Thymus (tissue), 11 donors: Measurements from ENCODE around the gene ASIC2. TPM values are rescaled to one million over a fixed set of nuclear protein-coding genes. Genes with fewer than 3 reads are reported as not detected.

Experiments used
- DNase-seq, 9 donors: peaks; one replicate each; pipeline ENCODE4 v3.0.0-alpha.2; 2013; ENCODE audit warnings: low spot score in 9 of 9, low read depth in 6 of 9, missing footprints in 1 of 9
- H3K27ac ChIP-seq, 2 donors: one replicate each; pipeline ENCODE4 v1.5.1; 2013; ENCODE audit warnings: control low read depth in 1 of 2, low read depth in 1 of 2, low read length in 1 of 2, mild to moderate bottlenecking in 1 of 2, moderate library complexity in 1 of 2
- H3K27me3 ChIP-seq, 2 donors: one replicate each; pipeline ENCODE4 v1.5.1; 2013; ENCODE audit warnings: low read length in 1 of 2; ENCODE audit not compliant: control insufficient read depth in 2 of 2, insufficient read depth in 1 of 2
- H3K36me3 ChIP-seq, 2 donors: one replicate each; pipeline ENCODE4 v1.5.1; 2013; ENCODE audit warnings: low read length in 1 of 2, mild to moderate bottlenecking in 1 of 2, moderate library complexity in 1 of 2; ENCODE audit not compliant: control insufficient read depth in 2 of 2, insufficient read depth in 2 of 2
- H3K4me1 ChIP-seq, 2 donors: one replicate each; pipeline ENCODE4 v1.5.1; 2013; ENCODE audit warnings: low read length in 2 of 2; ENCODE audit not compliant: control insufficient read depth in 2 of 2, insufficient read depth in 2 of 2
- H3K4me3 ChIP-seq, 2 donors: one replicate each; pipeline ENCODE4 v1.5.1; 2013; ENCODE audit warnings: low read length in 2 of 2, control low read depth in 1 of 2, mild to moderate bottlenecking in 1 of 2
- H3K9me3 ChIP-seq, 2 donors: one replicate each; pipeline ENCODE4 v1.5.1; 2013; ENCODE audit warnings: low read length in 1 of 2, mild to moderate bottlenecking in 1 of 2; ENCODE audit not compliant: control insufficient read depth in 2 of 2, insufficient read depth in 1 of 2
- WGBS: extraction: QIAGEN DNeasy Blood & Tissue Kit; methylation state at CpG from one replicate; pipeline ENCODE4 v1.1.7; 2013; 5-methylcytosine and 5-hydroxymethylcytosine counted together
- polyA plus RNA-seq: library from polyadenylated mRNA; stranded (reverse); fragments of 200-250 nt; gene quantifications from one replicate; pipeline ENCODE4 v1.2.3, GENCODE V29; 2013
- total RNA-seq: library from RNA; stranded (reverse); fragments of 120-200 nt; gene quantifications from one replicate; pipeline ENCODE4 v1.2.4, GENCODE V29; 2013
- donor health status: healthy.

Gene ASIC2
- total and polyA plus RNA-seq, 2 donors: 0.09 to 0.14 TPM

GRCh38 chr17:33096161-33096560 lies 196.9 kb downstream of the ASIC2 start:
- no peaks in the 10 kb centered on the region for H3K9me3 ChIP-seq
- 93% methylated on average over 4 of the region's 4 CpGs for WGBS
- H3K27me3 ChIP-seq: no peaks in the 10 kb centered on the region

GRCh38 chr17:33091271-33091670 lies 201.8 kb downstream of the ASIC2 start:
- DNase-seq: no peak
- Histone ChIP-seq H3K36me3 (no peaks in the 10 kb centered on the region), H3K4me3 (no peak overlapping the region), H3K27ac (no peak overlapping the region), H3K27me3 (no peaks in the 10 kb centered on the region), H3K4me1 (no peaks in the 10 kb centered on the region), H3K9me3 (no peaks in the 10 kb centered on the region)
- WGBS: 83% methylated on average over 5 of the region's 5 CpGs

More at GRCh38 chr17:33096161-33096560, 196.9 kb downstream of the ASIC2 start:
- no peak for DNase-seq
- Histone ChIP-seq H3K36me3 (no peaks in the 10 kb centered on the region), H3K4me3 (no peak overlapping the region), H3K27ac (no peak overlapping the region), H3K4me1 (no peaks in the 10 kb centered on the region)

- no peaks in the 10 kb centered on the region for H3K36me3 ChIP-seq
- 66% methylated on average over 1 of the region's 1 CpG for WGBS
- no peaks in the 10 kb centered on the region for H3K4me1 ChIP-seq
- H3K4me3 ChIP-seq: no peak overlapping the region
- H3K27me3 ChIP-seq: no peaks in the 10 kb centered on the region
- DNase-seq: no peak
- no peaks in the 10 kb centered on the region for H3K9me3 ChIP-seq
- H3K27ac ChIP-seq: no peak overlapping the region
Measured at GRCh38 chr17:33090806-33091205, 202.3 kb downstream of the ASIC2 start.

GRCh38 chr17:33086878-33087277 lies 206.2 kb downstream of the ASIC2 start:
- DNase-seq: no peak
- Histone ChIP-seq H3K4me3 (no peak overlapping the region), H3K36me3 (no peaks in the 10 kb centered on the region), H3K9me3 (no peaks in the 10 kb centered on the region), H3K27me3 (no peaks in the 10 kb centered on the region), H3K4me1 (no peaks in the 10 kb centered on the region), H3K27ac (no peak overlapping the region)

- 86% methylated on average over 1 of the region's 1 CpG for WGBS
- DNase-seq: no peak
- H3K36me3 ChIP-seq: no peaks in the 10 kb centered on the region
- no peak overlapping the region for H3K27ac ChIP-seq
- H3K4me1 ChIP-seq: no peaks in the 10 kb centered on the region
- H3K4me3 ChIP-seq: no peak overlapping the region
- H3K9me3 ChIP-seq: no peaks in the 10 kb centered on the region
- no peaks in the 10 kb centered on the region for H3K27me3 ChIP-seq
Measured at GRCh38 chr17:33086041-33086440, 207.1 kb downstream of the ASIC2 start.

GRCh38 chr17:33085256-33085655 lies 207.8 kb downstream of the ASIC2 start:
- no peak overlapping the region for H3K27ac ChIP-seq
- H3K4me3 ChIP-seq: no peak overlapping the region
- no peak for DNase-seq
- no peaks in the 10 kb centered on the region for H3K27me3 ChIP-seq
- H3K9me3 ChIP-seq: no peaks in the 10 kb centered on the region
- 88% methylated on average over 3 of the region's 3 CpGs for WGBS
- no peaks in the 10 kb centered on the region for H3K4me1 ChIP-seq
- no peaks in the 10 kb centered on the region for H3K36me3 ChIP-seq

- 87% methylated on average over 2 of the region's 2 CpGs for WGBS
- DNase-seq: no peak
- Histone ChIP-seq H3K4me1 (no peaks in the 10 kb centered on the region), H3K4me3 (no peak overlapping the region), H3K27me3 (no peaks in the 10 kb centered on the region), H3K9me3 (no peaks in the 10 kb centered on the region), H3K27ac (no peak overlapping the region), H3K36me3 (no peaks in the 10 kb centered on the region)
Measured at GRCh38 chr17:33084755-33085154, 208.3 kb downstream of the ASIC2 start.

GRCh38 chr17:33082529-33083173 lies 210.4 kb downstream of the ASIC2 start:
- Histone ChIP-seq H3K27me3 (no peaks in the 10 kb centered on the region), H3K4me1 (no peaks in the 10 kb centered on the region), H3K9me3 (no peaks in the 10 kb centered on the region), H3K36me3 (no peaks in the 10 kb centered on the region), H3K27ac (no peak overlapping the region), H3K4me3 (no peak overlapping the region)
- no peak for DNase-seq
- 87% methylated on average over 7 of the region's 7 CpGs for WGBS

- Histone ChIP-seq H3K4me3 (no peak overlapping the region), H3K4me1 (no peaks in the 10 kb centered on the region), H3K27me3 (no peaks in the 10 kb centered on the region), H3K9me3 (no peaks in the 10 kb centered on the region), H3K27ac (no peak overlapping the region), H3K36me3 (no peaks in the 10 kb centered on the region)
- no peak for DNase-seq
- 88% methylated on average over 3 of the region's 3 CpGs for WGBS
Measured at GRCh38 chr17:33080091-33080490, 213.0 kb downstream of the ASIC2 start.
